ENCODE results near the gene RNF8.
A peak's percentile ranks its signal among the peaks of the same experiment; 100 is the strongest.

Gene RNF8

DNA sequence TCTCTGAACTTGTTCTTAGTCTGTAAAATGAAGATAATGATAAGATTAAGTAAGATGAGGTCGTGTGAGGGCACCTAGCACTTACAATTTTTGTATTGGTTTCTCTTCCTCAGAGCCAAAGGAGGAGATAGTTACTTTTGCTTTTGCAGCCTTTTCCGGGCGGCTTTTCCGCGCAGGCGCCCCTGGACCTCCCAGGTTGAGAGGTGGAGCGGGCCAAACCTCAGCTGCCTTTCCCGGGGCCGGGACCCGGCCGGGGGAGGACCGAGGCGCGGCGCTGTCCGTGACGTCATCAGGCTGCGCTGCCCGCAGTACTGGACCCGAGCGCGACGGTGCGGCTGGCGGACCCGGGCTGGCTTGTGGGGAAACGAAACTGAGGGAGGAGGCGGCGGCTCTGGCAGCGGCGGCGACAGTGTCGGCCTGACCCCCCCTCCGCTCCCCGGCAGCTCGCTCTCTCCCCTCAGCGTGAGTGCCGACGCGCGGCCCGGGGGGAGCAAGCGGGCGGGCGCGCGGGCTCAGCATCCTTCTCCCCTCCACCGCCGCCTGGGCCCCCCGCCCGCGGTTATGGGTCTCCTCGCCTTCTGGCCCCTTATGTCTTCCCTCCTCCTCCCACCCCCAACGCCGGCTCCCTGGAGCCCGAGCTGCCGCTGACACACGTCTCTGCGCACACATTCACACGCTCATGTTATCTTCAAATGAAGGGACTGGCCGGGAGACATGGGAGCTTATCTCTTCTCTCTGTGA lies 79.3 kb downstream of the RNF8 start, which contains the start of gene CMTR1:
CMTR1 (plus strand) TSS at position 306 of the 741 bp plus-strand sequence. CDS start 2,409 bp downstream, outside the sequence.
- H3K27ac ChIP-seq, result peak within 1 kb of the TSS; percentile 75 to 99 (median 94)
- H3K4me3 ChIP-seq, result peak within 1 kb of the TSS; percentile 60 to 97 (median 88)

DNA sequence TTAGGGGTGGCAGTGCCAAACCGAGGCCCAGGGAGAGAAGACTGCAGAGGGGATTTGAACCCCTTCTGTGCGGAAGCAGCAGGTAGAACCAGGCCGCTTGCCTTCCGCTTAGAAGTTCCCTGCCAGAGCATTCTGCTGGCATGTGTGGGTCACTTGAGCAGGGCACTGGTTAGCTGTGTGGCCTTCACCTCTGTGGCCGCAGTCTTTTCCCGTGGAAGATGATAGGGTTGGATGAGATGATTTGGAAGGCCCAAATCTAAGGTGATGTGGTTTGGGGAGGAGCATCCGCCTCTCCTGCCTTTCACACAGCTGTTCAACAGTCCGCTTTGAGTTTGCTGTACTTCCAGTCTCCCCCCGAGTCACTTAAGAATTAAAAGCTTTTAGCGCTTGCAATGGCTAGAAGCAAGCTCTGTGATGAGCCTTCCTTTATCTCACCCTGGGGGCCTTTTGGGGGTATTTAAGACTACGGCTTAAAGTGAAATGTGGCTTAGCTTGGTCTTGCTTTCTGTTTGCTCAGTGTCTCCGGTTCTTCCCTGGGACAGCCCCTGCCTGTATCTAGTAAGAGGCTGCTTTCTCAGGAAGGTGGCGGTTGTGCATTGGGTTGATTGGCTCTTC lies 80.0 kb downstream of the RNF8 start:
- H3K27ac ChIP-seq, result peak overlapping the region; percentile 75 to 99 (median 94)
- peak overlapping the region; percentile 60 to 97 (median 88) for H3K4me3 ChIP-seq

DNA sequence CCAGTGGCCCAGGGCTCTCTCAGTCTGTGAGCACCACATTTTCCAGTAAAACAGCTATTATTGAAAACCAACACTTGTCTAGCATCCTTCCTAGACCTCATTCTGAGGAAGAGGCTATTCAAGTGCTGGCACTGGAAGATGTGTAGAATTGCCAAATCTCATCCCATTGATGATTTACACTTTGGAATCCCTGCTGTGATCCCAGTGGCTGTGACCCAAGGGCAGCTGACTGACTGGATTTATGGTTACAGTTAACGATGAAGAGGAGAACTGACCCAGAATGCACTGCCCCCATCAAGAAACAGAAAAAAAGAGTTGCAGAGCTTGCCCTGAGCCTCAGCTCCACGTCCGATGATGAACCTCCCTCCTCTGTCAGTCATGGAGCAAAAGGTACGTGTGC lies 81.6 kb downstream of the RNF8 start:
- H3K27ac ChIP-seq, result no peak overlapping the region
- no peak overlapping the region for H3K4me3 ChIP-seq

DNA sequence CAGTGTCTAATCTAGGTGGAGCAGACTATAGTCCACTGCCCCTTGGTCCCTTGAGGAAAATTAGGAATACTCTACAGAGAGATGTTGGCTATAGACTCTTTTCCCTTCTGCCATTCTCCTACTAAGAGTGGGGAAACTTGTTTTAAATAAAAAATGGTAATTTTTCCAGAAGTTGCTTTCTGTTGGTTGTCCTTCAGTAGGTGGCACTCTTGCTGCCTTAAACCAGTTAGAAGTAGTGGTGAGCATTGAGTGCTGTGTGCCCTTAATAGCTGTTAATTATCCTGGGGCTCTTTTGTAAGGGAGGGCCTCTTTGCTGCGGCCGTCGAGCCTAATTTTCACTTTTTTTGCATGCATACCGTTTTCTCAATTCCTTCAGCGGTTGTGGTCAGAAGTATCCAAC lies 82.0 kb downstream of the RNF8 start:
- H3K27ac ChIP-seq, result no peak overlapping the region
- H3K4me3 ChIP-seq, result no peak overlapping the region

DNA sequence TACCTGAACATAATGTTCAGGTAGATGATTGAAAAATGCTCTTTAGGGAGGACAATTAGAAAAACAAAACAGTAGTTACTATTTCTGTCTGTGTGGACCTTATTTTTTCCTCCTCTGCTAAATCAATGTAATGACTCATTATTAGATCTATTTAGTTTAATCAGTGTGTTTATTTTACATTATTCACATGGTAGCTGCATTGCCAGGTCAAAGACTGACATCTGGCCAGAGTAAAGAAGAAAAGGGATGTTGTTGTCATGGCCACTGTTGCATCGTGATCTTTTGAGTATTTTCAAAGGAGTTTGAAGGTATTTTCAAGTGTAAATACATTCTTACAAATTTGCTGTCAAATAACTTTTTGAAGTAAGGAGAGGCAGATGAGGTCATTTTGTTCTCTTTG lies 85.1 kb downstream of the RNF8 start:
- Histone ChIP-seq H3K4me3 (no peak overlapping the region), H3K27ac (no peak overlapping the region)

DNA sequence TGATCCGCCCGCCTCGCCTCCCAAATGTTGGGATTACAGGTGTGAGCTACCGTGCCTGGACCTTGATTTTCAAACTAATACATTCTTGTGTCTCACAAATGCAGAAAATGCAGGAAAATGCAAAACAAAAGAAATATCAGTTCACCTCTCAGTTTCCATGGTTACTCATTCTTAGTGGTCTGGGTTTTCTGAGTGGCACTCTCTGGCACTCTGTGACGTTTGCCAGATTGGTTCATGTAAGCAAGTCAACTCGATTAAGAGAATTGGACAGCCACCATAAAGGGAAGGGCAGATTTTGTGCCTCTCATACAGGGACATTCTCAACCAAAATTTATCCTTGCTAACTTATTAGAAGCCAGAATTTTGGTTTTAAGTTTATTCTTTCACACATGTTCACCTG lies 87.9 kb downstream of the RNF8 start:
- peak overlapping the region in 2 of 21 experiments; percentile 37 to 80 for H3K27ac ChIP-seq
- no peak overlapping the region for H3K4me3 ChIP-seq

DNA sequence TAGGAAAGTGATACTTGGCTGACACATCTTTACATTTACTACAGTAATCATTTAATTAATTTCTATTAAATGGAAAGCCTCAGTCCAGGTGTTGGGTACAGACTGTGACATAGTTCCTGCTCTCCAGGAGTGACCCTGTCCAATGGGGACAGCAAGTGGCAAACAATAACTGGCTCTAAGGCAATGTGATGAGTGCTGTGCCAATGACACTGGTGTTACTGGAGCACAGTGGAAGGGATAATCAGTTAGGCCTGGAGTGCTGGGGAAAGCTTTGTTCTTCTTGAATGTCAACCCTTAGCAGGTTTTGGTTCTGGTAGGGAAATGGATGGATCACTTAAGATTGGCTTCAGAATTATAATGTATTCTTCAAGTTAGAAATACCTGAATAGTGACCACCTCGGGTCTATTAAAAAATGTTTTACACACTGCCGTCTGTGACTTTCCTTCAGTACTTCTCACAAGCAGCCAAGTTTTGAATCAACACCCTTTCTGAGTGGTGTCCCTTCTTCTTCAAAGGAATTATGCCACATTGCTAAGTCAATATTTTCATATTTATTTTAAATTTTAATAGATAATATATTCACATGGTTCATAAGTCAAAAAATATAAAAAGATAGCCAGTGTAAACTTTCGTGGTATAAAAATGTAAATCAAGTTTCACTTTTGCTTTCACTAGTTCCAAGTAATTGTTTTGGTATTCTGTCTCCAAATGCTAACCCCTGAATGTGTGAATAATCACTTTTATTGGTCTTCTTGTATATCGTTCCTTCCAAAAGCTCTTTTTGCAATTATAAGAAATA lies 88.8 kb downstream of the RNF8 start:
- Histone ChIP-seq H3K4me3 (peak overlapping the region in 4 of 7 experiments; percentile 4 to 27 (median 14)), H3K27ac (peak overlapping the region in 19 of 21 experiments; percentile 0 to 82 (median 63))

DNA sequence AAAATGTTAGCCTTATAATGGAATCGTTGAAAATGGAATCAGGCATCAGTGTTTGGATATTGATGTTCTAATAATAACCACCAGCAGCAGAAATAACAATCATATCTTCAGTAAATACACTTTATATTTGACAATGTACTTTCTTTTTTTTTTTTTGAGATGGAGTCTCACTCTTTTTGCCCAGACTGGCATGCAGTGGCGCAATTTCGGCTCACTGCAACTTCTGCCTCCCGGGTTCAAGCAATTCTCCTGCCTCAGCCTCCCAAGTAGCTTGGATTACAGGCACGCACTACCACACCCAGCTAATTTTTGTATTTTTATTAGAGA lies 89.4 kb downstream of the RNF8 start:
- Histone ChIP-seq H3K4me3 (peak overlapping the region in 4 of 7 experiments; percentile 4 to 27 (median 14)), H3K27ac (peak overlapping the region in 14 of 21 experiments; percentile 0 to 82 (median 69))

All from skin epidermis (tissue), 12 donors.